HG03108 (cell line): ENCODE measurements around the gene FYN.
A peak's percentile ranks its signal among the peaks of the same experiment; 100 is the strongest.

Experiments used
- ATAC-seq: cut with Tn5 transposase; IDR thresholded peaks from one replicate; pipeline ENCODE4 v1.9.1; 2021; ENCODE audit warnings: moderate library complexity; ENCODE audit not compliant: unreplicated experiment

FYN gene

DNA sequence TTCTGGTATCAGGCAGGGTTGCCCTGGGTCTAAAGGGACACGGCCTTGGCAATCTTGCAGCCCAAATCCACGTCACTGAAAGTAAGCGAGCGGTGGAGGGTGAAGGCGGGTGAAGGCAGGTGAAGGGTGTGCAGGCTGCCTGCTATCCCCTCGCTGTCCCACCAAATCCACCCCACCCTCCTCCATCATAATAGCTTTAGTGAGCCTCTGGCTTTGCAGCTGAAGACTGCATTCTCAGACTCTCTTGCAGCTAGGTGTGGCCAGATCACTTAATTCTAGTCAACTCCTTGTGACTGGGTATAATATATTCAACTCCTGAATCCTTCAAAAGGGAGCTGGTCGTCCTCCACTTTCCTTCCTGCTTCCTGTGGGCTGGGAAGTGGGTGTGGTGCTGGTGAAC, 140.9 kb downstream of the FYN start:
- no peak for ATAC-seq

DNA sequence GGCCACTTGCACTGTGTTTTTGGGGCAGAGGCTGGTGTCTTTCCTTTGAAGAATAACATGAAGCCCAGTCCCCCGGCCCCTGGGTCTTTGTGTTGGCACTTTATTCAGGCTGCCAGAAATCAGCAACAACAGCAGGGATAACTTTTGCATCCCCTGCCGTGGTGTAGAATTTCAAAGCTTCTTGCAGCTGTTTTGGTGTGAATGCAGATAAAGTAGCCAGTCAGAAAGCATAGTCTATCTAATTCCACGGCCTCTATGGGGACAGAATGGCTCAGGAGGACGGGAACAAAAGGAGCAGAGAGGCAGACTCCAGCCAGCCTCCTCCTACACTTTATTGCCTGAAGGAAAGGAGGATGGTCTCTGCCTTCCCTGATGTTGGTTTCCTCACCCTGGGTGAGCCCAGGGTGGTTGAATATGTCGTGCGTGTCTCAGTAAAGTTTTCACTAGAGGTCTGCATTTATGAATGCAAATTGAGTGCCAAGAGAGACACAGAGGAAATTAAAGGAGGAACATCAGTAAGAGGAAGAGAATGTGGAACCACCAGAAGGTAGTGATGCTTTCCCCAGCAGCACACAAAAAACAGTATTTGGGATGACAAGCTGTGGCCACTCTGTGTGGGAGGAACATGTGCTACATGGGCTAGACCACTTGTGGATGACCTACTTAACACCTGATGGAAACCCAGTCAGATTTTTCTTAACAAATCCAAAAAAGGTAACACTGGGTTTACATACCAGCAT, 141.6 kb downstream of the FYN start:
- ATAC-seq, result no peak

GRCh38 chr6:111730864-111731263, 142.4 kb downstream of the FYN start:
- ATAC-seq, result no peak

DNA sequence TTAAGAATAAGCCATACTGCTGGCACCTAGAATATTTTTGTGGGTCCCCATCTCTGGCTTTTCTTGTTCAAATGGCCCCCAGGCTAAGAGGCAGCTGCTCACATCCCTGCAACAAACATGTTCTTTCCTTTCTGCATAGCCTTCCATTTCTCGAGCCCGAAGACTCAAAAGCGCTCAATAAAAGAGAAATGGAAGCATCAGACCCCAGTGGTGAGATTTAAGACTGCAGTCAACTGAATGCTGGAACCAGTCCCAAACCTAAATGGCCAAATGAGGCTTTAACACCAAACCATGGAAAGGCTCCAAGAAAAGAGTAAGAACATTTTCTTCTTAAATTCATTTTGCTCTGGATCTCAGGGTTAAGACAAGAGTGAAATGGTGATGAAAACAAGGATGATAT, 145.4 kb downstream of the FYN start:
- ATAC-seq, result no peak

DNA sequence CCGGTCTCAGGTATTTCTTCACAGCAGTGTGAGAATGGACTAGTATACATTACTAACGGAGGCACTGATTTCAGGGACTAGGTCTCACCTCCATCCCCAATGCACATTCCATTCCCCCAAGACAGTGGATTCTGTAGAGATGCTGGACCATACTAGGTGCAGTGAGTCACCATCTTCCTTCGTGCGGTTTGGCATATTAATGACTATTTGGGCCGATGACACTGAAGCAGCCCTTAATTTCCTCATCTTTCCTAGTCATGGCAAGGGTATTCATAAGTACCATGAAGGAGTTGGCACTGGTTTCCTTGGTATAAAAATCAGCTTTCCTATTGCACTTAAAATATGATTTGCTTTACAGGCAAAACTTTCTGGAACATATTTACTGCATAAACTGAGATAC, 146.2 kb downstream of the FYN start:
- ATAC-seq, result no peak

GRCh38 chr6:111725446-111726112, 147.7 kb downstream of the FYN start:
- no peak for ATAC-seq

GRCh38 chr6:111724505-111724904, 148.7 kb downstream of the FYN start:
- peak; percentile 93 for ATAC-seq

- ATAC-seq, result peak; percentile 12
Measured at GRCh38 chr6:111724039-111724438, 149.2 kb downstream of the FYN start.

- no peak for ATAC-seq
Measured at GRCh38 chr6:111723412-111723970, 149.8 kb downstream of the FYN start.

GRCh38 chr6:111722179-111722731, 151.0 kb downstream of the FYN start:
- no peak for ATAC-seq

- no peak for ATAC-seq
Measured at GRCh38 chr6:111721753-111722154, 151.5 kb downstream of the FYN start.

DNA sequence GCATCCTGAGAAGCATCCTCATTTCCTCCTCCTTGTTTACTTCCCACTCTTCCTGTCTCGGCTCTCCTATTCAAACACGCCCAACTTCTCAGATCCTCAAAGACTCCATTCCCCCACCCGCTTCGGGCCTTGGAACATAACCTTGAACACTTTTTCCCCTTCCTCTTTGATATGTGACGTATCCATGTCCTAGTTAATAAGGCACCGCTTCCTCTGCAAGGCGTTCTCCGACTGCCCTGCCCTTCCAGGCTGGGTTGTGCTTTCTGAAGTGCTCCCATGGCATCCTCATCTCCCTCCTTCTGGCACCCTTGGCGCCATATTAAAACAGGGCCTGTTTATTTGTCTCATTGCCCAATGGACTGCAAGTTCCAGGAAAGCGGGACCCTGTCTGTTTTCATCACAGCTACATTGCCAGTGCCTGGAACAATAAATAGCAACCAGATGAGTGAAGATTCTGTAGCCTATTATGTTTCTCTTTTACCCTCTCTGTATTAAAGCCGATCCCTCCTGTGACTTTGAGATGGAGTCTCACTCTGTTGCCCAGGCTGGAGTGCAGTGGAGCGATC, 152.2 kb downstream of the FYN start:
- ATAC-seq, result no peak

- ATAC-seq, result no peak
Measured at GRCh38 chr6:111718990-111719389, 154.3 kb downstream of the FYN start.

DNA sequence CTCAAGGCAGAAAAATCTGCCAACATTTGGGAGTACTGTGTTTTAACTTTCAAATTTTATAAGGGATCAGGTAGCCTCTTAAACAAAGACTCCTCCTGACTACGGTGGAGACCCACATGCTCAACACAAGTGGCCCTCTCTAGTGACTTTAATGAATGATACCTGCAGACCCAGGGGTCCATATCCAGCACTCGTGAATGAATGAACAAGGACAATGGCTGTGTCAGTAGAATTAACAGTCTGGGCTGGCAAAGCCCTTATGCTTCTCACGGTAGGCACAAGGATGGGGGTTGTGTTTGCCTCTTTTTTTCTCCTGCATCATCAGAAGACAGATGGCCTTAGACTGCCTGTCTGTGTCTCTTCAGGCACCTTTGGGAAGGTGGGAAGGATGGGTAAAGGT, 154.9 kb downstream of the FYN start:
- no peak for ATAC-seq

GRCh38 chr6:111717621-111718020, 155.6 kb downstream of the FYN start:
- ATAC-seq, result no peak

GRCh38 chr6:111716325-111716724, 156.9 kb downstream of the FYN start:
- ATAC-seq, result no peak

GRCh38 chr6:111715321-111715720, 157.9 kb downstream of the FYN start:
- ATAC-seq, result no peak

DNA sequence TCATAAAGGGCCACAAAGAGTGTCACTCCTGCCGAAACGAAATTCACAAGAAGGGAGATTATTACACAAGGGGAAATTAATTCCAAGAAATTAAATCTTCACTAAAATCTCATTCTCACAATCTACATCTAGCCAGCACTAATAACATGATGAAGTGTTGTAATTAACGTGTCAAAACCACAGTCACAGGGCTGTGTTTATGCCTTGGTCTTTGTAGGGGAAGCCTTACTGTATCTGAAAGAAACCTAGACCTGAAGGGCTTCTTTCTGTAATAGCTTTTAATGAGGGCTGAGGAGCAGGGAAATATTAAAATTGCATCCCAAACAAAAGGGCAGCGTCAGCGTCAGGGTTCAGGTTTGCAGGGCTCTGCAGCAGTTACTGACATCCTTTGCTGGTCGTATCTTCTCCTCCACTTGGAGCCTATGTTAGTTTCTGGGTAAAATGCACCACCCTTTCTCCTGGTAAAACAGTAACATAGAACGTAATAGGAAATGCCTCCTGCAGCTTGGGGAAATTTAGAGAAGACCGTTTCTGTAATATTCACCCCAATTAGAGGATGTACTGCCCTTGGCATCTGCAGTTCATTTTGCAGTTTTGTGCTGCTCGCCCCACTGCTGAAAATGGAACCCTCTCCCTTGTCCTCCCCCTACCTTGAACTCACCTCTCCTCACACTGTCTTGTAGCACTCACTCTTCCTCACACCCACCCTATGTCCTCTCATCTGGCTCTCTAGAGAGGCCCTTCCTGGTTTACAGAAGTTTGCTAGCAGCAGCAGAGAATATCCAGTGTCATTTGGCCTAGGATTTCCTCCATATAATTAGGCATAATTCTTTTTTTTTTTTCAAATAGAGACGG, 158.6 kb downstream of the FYN start:
- no peak for ATAC-seq

GRCh38 chr6:111713811-111714210, 159.4 kb downstream of the FYN start:
- ATAC-seq, result no peak

DNA sequence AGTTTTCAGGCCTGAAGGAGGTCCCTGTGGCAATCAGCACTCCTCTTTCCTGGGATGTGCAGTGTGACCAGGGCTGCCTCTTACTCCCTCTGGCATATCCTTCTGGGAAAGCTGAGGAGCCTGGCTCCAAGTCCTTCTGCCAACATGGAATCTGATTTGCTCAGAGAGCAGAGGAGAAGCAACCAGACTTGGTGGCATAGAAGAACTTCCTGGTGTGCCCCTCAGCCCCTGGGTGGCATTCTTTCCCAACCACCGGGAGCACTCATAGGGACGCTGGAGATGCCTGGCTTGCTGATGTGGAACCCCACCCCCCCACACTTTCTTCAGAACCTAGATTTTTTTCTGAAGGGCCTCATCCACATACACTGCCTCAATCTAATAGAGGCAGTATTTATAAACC, 160.0 kb downstream of the FYN start:
- no peak for ATAC-seq
